Measurements from ENCODE around the gene ZNF865.

The ZNF865 gene

GRCh38 chr19:55599842-55600661, 5.4 kb upstream of the ZNF865 start, which contains the start of gene ZNF524:
TSS of gene ZNF524 (plus strand) at chr19:55600288. CDS start at chr19:55602113, 1,825 bp downstream.
- peak within 1 kb of the TSS; percentile 91 for H3K4me3 ChIP-seq (ENCODE audit: low read depth, low read length)
- DNase-seq, result peak; percentile 92
- peaks cover 19% of the 10 kb centered on the region; the same call in 1 of the 2 replicates for H3K36me3 ChIP-seq
- H3K27me3 ChIP-seq, result no peaks in the 10 kb centered on the region
- H3K4me1 ChIP-seq, result peaks cover 7% of the 10 kb centered on the region; the same call in 1 of the 2 replicates
- H3K9me3 ChIP-seq, result no peaks in the 10 kb centered on the region
- TF ChIP-seq CTCF (IDR thresholded peaks at IDR 0.05; ENCODE audit: low read depth, low read length), result no peak

- peaks cover 16% of the 10 kb centered on the region; the same call in 1 of the 2 replicates for H3K36me3 ChIP-seq
- DNase-seq, result no peak
- no peaks in the 10 kb centered on the region for H3K27me3 ChIP-seq
- TF ChIP-seq CTCF (IDR thresholded peaks at IDR 0.05; ENCODE audit: low read depth, low read length), result no peak
- no peaks in the 10 kb centered on the region for H3K9me3 ChIP-seq
- peak overlapping the region; percentile 59 for H3K4me3 ChIP-seq (ENCODE audit: low read depth, low read length)
- H3K4me1 ChIP-seq, result peaks cover 7% of the 10 kb centered on the region; the same call in 1 of the 2 replicates
Observed at GRCh38 chr19:55600662-55601028, 4.8 kb upstream of the ZNF865 start.

GRCh38 chr19:55601084-55601483, 4.4 kb upstream of the ZNF865 start:
- H3K27me3 ChIP-seq, result no peaks in the 10 kb centered on the region
- H3K4me1 ChIP-seq, result peaks cover 7% of the 10 kb centered on the region; the same call in 1 of the 2 replicates
- peaks cover 12% of the 10 kb centered on the region; the same call in 1 of the 2 replicates for H3K36me3 ChIP-seq
- TF ChIP-seq CTCF (IDR thresholded peaks at IDR 0.05; ENCODE audit: low read depth, low read length), result no peak
- H3K4me3 ChIP-seq (ENCODE audit: low read depth, low read length), result peak overlapping the region; percentile 59
- H3K9me3 ChIP-seq, result no peaks in the 10 kb centered on the region
- no peak for DNase-seq

GRCh38 chr19:55602104-55603001, 3.1 kb upstream of the ZNF865 start:
- Histone ChIP-seq H3K27me3 (no peaks in the 10 kb centered on the region), H3K4me3 (ENCODE audit: low read depth, low read length) (no peak overlapping the region), H3K4me1 (peaks cover 7% of the 10 kb centered on the region; the same call in 1 of the 2 replicates), H3K9me3 (no peaks in the 10 kb centered on the region), H3K36me3 (peaks cover 7% of the 10 kb centered on the region)
- TF ChIP-seq CTCF (IDR thresholded peaks at IDR 0.05; ENCODE audit: low read depth, low read length), result no peak
- DNase-seq, result no peak

- Histone ChIP-seq H3K36me3 (peaks cover 7% of the 10 kb centered on the region), H3K27me3 (no peaks in the 10 kb centered on the region), H3K4me1 (peaks cover 6% of the 10 kb centered on the region; the same call in 1 of the 2 replicates), H3K4me3 (ENCODE audit: low read depth, low read length) (no peak overlapping the region), H3K9me3 (no peaks in the 10 kb centered on the region)
- no peak for TF ChIP-seq CTCF (IDR thresholded peaks at IDR 0.05; ENCODE audit: low read depth, low read length)
- DNase-seq, result no peak
Observed at GRCh38 chr19:55603115-55603514, 2.3 kb upstream of the ZNF865 start.
